ENCODE data around the gene TOM1L2. TPM values are rescaled to one million over a fixed set of nuclear protein-coding genes. Genes with fewer than 3 reads are reported as not detected.

TOM1L2 gene
- total RNA-seq, 4 donors from 2014 or later, result 55.5 to 118 (median 73.3) TPM

GRCh38 chr17:17950806-17951205 lies 21.4 kb downstream of the TOM1L2 start:
- H3K36me3 ChIP-seq, result peaks cover 0 to 23% (median 0%) of the 10 kb centered on the region in 3 donors
- peak overlapping the region; percentile 47 to 89 (median 84) for H3K27ac ChIP-seq
- no peaks in the 10 kb centered on the region for H3K27me3 ChIP-seq
- 100% methylated on average over 1 of the region's 1 CpG; no CpG with 5 or more reads in 1 of the 2 donors for WGBS, 2 donors
- TF ChIP-seq CTCF (IDR thresholded peaks at IDR 0.05) (peak in 4 of 6 experiments; percentile 14 to 61 (median 33)), POLR2A (IDR thresholded peaks at IDR 0.05) (no peak)
- no peak overlapping the region for H3K4me3 ChIP-seq
- DNase-seq, result no peak
- intact Hi-C loops (cut with DNase I), result no loop called here
- H3K9me3 ChIP-seq, result no peaks in the 10 kb centered on the region
- H3K4me1 ChIP-seq, result peaks cover 8 to 65% (median 24%) of the 10 kb centered on the region in 3 donors

- Histone ChIP-seq H3K36me3 (peaks cover 0 to 18% (median 0%) of the 10 kb centered on the region in 3 donors), H3K27ac (peak overlapping the region in 3 of 4 donors; percentile 82 to 89 (median 87)), H3K4me3 (no peak overlapping the region), H3K4me1 (peaks cover 8 to 65% (median 24%) of the 10 kb centered on the region in 3 donors), H3K9me3 (no peaks in the 10 kb centered on the region), H3K27me3 (no peaks in the 10 kb centered on the region)
- TF ChIP-seq POLR2A (IDR thresholded peaks at IDR 0.05) (no peak), CTCF (IDR thresholded peaks at IDR 0.05) (no peak)
- no peak for DNase-seq
- WGBS, 2 donors, result 81 to 83% methylated on average over 7 of the region's 7 CpGs
- intact Hi-C loops (cut with DNase I), result no loop called here
These were observed 21.9 kb downstream of the TOM1L2 start for GRCh38 chr17:17950347-17950746.

- Histone ChIP-seq H3K27me3 (no peaks in the 10 kb centered on the region), H3K36me3 (peaks cover 0 to 11% (median 0%) of the 10 kb centered on the region in 3 donors), H3K9me3 (no peaks in the 10 kb centered on the region), H3K27ac (peak overlapping the region; percentile 80 to 89 (median 84)), H3K4me1 (peaks cover 20 to 87% (median 37%) of the 10 kb centered on the region in 3 donors), H3K4me3 (no peak overlapping the region)
- intact Hi-C loops (cut with DNase I), result no loop called here
- TF ChIP-seq CTCF (IDR thresholded peaks at IDR 0.05) (no peak), POLR2A (IDR thresholded peaks at IDR 0.05) (no peak)
- DNase-seq, result no peak
- 17 to 43% methylated on average over 1 of the region's 1 CpG for WGBS, 2 donors
These were observed 24.2 kb downstream of the TOM1L2 start for GRCh38 chr17:17947966-17948365.

- H3K27ac ChIP-seq, result peak overlapping the region; percentile 22 to 89 (median 73)
- intact Hi-C loops (cut with DNase I), result no loop called here
- WGBS, 2 donors, result 72 to 79% methylated on average over 4 to 5 of the region's 5 CpGs
These were observed 24.9 kb downstream of the TOM1L2 start for GRCh38 chr17:17947309-17947708.

More at GRCh38 chr17:17947309-17947708, 24.9 kb downstream of the TOM1L2 start:
- TF ChIP-seq POLR2A (IDR thresholded peaks at IDR 0.05), result no peak
- no peak for TF ChIP-seq CTCF (IDR thresholded peaks at IDR 0.05)
- no peak for DNase-seq
- no peak overlapping the region for H3K4me3 ChIP-seq
- peaks cover 0 to 7% (median 0%) of the 10 kb centered on the region in 3 donors for H3K36me3 ChIP-seq
- H3K27me3 ChIP-seq, result no peaks in the 10 kb centered on the region
- no peaks in the 10 kb centered on the region for H3K9me3 ChIP-seq
- peaks cover 20 to 87% (median 44%) of the 10 kb centered on the region in 3 donors for H3K4me1 ChIP-seq
